Lower leg skin (tissue), 3 donors: Measurements from ENCODE around the gene RBBP8.

ENCODE experiments used
- CTCF ChIP-seq, 3 donors: fragments of 450-650 bp; IDR thresholded peaks; one replicate each; pipeline ENCODE4 v1.5.1; 2016; ENCODE audit warnings: antibody characterized with exemption in 3 of 3, mild to moderate bottlenecking in 3 of 3, moderate library complexity in 2 of 3
- POLR2A ChIP-seq, 2 donors: fragments of 450-650 bp; IDR thresholded peaks; one replicate each; pipeline ENCODE4 v1.6.1; 2016 to 2017; ENCODE audit warnings: antibody characterized with exemption in 2 of 2, mild to moderate bottlenecking in 1 of 2, moderate library complexity in 1 of 2

GRCh38 chr18:23063502-23063901, 130.4 kb downstream of the RBBP8 start:
- TF ChIP-seq CTCF (IDR thresholded peaks at IDR 0.05) (no peak), POLR2A (IDR thresholded peaks at IDR 0.05) (no peak)
